CD4-positive, alpha-beta T cell treated with Interleukin-6 at 100 ng/mL for 8 hours (primary cell): ENCODE results near the gene MTTP.

Experiments used
- DNase-seq: peaks from one replicate; pipeline ENCODE4 v3.0.0-alpha.2; 2020; ENCODE audit warnings: mixed read lengths, low spot score

The MTTP gene

DNA sequence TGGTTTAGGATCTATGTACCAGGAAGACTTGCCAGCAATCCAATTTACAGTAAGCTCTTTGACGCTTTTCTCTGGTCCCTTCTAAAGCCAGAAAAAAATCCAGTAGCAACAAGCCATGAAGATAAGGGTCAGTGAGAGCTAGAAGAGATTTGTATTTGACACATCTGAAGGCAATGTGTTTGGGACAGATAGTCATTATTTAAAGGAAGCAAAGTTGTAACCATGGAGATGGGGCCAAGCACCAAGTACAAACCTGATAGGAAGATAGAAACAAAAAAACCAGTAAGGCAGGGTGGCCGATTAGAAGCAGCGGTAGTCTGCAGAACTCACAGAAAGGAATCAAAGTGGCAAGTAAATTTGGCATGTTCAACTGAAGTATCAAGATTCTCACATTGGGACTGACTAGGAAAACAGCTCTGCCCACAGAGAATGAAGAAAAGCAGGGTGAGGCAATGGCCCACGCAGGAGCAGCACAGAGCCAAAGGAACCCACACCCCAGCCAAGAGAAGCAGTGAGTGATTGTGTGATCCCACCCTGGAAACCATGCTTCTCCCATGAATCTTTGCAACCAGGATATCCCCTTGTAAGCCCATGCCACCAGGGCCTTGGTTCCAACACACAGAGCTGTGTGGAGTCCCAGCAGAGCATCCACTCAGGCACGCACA lies 95.9 kb downstream of the MTTP start:
- no peak for DNase-seq
